GM18951 (cell line): ENCODE measurements around the gene ASPDH.

Source experiments
- POLR2A ChIP-seq: IDR thresholded peaks from 4 replicates; pipeline ENCODE4 v1.6.1; 2011; ENCODE audit warnings: mild to moderate bottlenecking; ENCODE audit not compliant: insufficient read length, insufficient read depth; ENCODE audit errors: extremely low read depth
- in situ Hi-C: fragments of 300-500 bp; cut with MboI; formaldehyde crosslinking; loops from one replicate; pipeline ENCODE4 v1.12.0; 2022; ENCODE audit warnings: low sequenced_read_pairs, mixed read lengths, inconsistent platforms; ENCODE audit not compliant: unreplicated experiment

ASPDH gene

DNA sequence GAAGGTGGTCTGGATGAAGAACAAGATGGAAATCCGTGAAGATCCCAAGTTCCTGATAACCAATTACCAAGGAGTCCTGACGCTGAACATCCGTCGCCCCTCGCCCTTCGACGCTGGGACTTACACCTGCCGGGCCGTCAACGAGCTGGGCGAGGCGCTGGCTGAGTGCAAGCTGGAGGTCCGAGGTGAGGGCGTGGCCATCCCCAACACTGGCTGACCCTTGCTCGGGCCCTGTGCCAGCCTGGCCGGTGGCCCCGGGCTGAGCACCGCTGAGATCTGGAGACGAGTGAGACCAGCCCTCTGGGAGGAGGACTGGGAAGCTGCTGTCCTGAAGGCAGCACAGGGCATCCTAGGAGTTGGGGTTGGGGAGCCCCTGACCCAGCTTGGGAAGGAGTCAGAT, 49.4 kb downstream of the ASPDH start:
- in situ Hi-C loops: loop anchor here (10.0 kb wide), 1 partner anchor 90 kb away; the partner anchor contains the start of gene NR1H2

GRCh38 chr19:50462970-50463369, 50.7 kb downstream of the ASPDH start:
- in situ Hi-C loops: loop anchor here (10.0 kb wide), 1 partner anchor 88 kb away; the partner anchor contains the start of gene NR1H2
- TF ChIP-seq POLR2A: no peak

More for the DNA sequence above, 49.4 kb downstream of the ASPDH start:
- no peak for TF ChIP-seq POLR2A
